Stomach (tissue), 4 donors: Measurements from ENCODE around the gene ABAT.

Experiments
- EP300 ChIP-seq: sonication (generic); formaldehyde crosslinking; IDR thresholded peaks from one replicate; pipeline ENCODE4 v1.6.1; 2017; ENCODE audit warnings: antibody characterized with exemption
- POLR2A ChIP-seq, 4 donors: fragments of 450-650 bp; IDR thresholded peaks; one replicate each; pipeline ENCODE4 v1.6.1; 2016; ENCODE audit warnings: antibody characterized with exemption in 4 of 4, control low read depth in 2 of 4, mild to moderate bottlenecking in 1 of 4, moderate library complexity in 1 of 4
- POLR2AphosphoS5 ChIP-seq, 3 donors: sonication (generic); formaldehyde crosslinking; IDR thresholded peaks; one replicate each; pipeline ENCODE4 v1.6.1; 2016; ENCODE audit warnings: antibody characterized with exemption in 3 of 3
- TF ChIP-seq, protein P1 (sequence below), 7 experiments: fragments of 450-650 bp in 4 of 7; fragments of 200-600 bp in 3 of 7; sonication (generic) in 3 of 7; IDR thresholded peaks; one replicate each; pipeline ENCODE4 v1.5.1; 2016 to 2019; ENCODE audit warnings: antibody characterized with exemption in 7 of 7, control low read depth in 2 of 7, mild to moderate bottlenecking in 1 of 7

GRCh38 chr16:8626946-8627345 lies 47.5 kb upstream of the ABAT start:
- TF ChIP-seq POLR2AphosphoS5 (IDR thresholded peaks at IDR 0.05) (no peak), POLR2A (IDR thresholded peaks at IDR 0.05) (no peak), EP300 (no peak)
- TF ChIP-seq, protein P1, sequence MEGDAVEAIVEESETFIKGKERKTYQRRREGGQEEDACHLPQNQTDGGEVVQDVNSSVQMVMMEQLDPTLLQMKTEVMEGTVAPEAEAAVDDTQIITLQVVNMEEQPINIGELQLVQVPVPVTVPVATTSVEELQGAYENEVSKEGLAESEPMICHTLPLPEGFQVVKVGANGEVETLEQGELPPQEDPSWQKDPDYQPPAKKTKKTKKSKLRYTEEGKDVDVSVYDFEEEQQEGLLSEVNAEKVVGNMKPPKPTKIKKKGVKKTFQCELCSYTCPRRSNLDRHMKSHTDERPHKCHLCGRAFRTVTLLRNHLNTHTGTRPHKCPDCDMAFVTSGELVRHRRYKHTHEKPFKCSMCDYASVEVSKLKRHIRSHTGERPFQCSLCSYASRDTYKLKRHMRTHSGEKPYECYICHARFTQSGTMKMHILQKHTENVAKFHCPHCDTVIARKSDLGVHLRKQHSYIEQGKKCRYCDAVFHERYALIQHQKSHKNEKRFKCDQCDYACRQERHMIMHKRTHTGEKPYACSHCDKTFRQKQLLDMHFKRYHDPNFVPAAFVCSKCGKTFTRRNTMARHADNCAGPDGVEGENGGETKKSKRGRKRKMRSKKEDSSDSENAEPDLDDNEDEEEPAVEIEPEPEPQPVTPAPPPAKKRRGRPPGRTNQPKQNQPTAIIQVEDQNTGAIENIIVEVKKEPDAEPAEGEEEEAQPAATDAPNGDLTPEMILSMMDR (IDR thresholded peaks at IDR 0.05), result no peak
